ENCODE data around the gene MRPL16.
A peak's percentile ranks its signal among the peaks of the same experiment; 100 is the strongest.

MRPL16 gene

GRCh38 chr11:59814021-59814420 lies 3.4 kb upstream of the MRPL16 start:
- Histone ChIP-seq H3K4me2 (ENCODE audit: insufficient read depth, low read length) (peak overlapping the region; percentile 50), H4K20me1 (ENCODE audit: insufficient read depth, low read length) (no peaks in the 10 kb centered on the region), H3K27ac (ENCODE audit: low read length) (peak overlapping the region; percentile 73), H3K4me3 (ENCODE audit: low read depth in 1 of 2, low read length in 2 of 2) (peak overlapping the region in 1 of 2 experiments; percentile 27; a peak in 1 of 4 replicates), H3K9ac (ENCODE audit: low read depth, low read length) (peak overlapping the region; percentile 44; the same call in 1 of the 2 replicates), H3K79me2 (ENCODE audit: insufficient read depth, low read length) (peaks cover 22% of the 10 kb centered on the region), H2AFZ (ENCODE audit: low read depth, low read length) (peak overlapping the region; percentile 70), H3K36me3 (ENCODE audit: insufficient read depth, low read length) (peaks cover 5% of the 10 kb centered on the region; the same call in 1 of the 2 replicates), H3K9me3 (ENCODE audit: insufficient read depth, low read length, severe bottlenecking) (peaks cover 2% of the 10 kb centered on the region), H3K4me1 (ENCODE audit: insufficient read depth, low read length) (peaks cover 64% of the 10 kb centered on the region), H3K27me3 (ENCODE audit: insufficient read depth, low read length, poor library complexity) (no peaks in the 10 kb centered on the region)
- ATAC-seq (ENCODE audit: insufficient read depth, low read depth): no peak
- DNase-seq: no peak
- TF ChIP-seq CTCF (IDR thresholded peaks at IDR 0.05; ENCODE audit: borderline replicate concordance, extremely low read depth, low read length, poor library complexity, severe bottlenecking): no peak
- no peak for TF ChIP-seq EZH2 (IDR thresholded peaks at IDR 0.05; ENCODE audit: borderline replicate concordance, low read depth, low read length, severe bottlenecking)

- H3K4me2 ChIP-seq (ENCODE audit: insufficient read depth, low read length): peak overlapping the region; percentile 50
Measured at GRCh38 chr11:59813364-59813763, 2.8 kb upstream of the MRPL16 start.

GRCh38 chr11:59812220-59812619 lies 1.6 kb upstream of the MRPL16 start:
- peaks cover 23% of the 10 kb centered on the region for H3K36me3 ChIP-seq (ENCODE audit: insufficient read depth, low read length)
- peaks cover 52% of the 10 kb centered on the region for H3K4me1 ChIP-seq (ENCODE audit: insufficient read depth, low read length)
- H3K4me2 ChIP-seq (ENCODE audit: insufficient read depth, low read length): no peak overlapping the region
- TF ChIP-seq CTCF (IDR thresholded peaks at IDR 0.05; ENCODE audit: borderline replicate concordance, extremely low read depth, low read length, poor library complexity, severe bottlenecking): no peak
- no peak for TF ChIP-seq EZH2 (IDR thresholded peaks at IDR 0.05; ENCODE audit: borderline replicate concordance, low read depth, low read length, severe bottlenecking)
- no peak overlapping the region for H3K27ac ChIP-seq (ENCODE audit: low read length)
- DNase-seq: no peak
- H2AFZ ChIP-seq (ENCODE audit: low read depth, low read length): no peak overlapping the region
- ATAC-seq (ENCODE audit: insufficient read depth, low read depth): no peak
- peaks cover 2% of the 10 kb centered on the region for H3K9me3 ChIP-seq (ENCODE audit: insufficient read depth, low read length, severe bottlenecking)
- no peaks in the 10 kb centered on the region for H3K27me3 ChIP-seq (ENCODE audit: insufficient read depth, low read length, poor library complexity)
- H3K79me2 ChIP-seq (ENCODE audit: insufficient read depth, low read length): peaks cover 27% of the 10 kb centered on the region
- no peaks in the 10 kb centered on the region for H4K20me1 ChIP-seq (ENCODE audit: insufficient read depth, low read length)
- no peak overlapping the region for H3K9ac ChIP-seq (ENCODE audit: low read depth, low read length)
- H3K4me3 ChIP-seq (ENCODE audit: low read depth in 1 of 2, low read length in 2 of 2): no peak overlapping the region

More at GRCh38 chr11:59813364-59813763, 2.8 kb upstream of the MRPL16 start:
- Histone ChIP-seq H3K9ac (ENCODE audit: low read depth, low read length) (peak overlapping the region; percentile 32; the same call in 1 of the 2 replicates), H3K36me3 (ENCODE audit: insufficient read depth, low read length) (peaks cover 12% of the 10 kb centered on the region), H3K27ac (ENCODE audit: low read length) (peak overlapping the region; percentile 66), H4K20me1 (ENCODE audit: insufficient read depth, low read length) (no peaks in the 10 kb centered on the region), H3K9me3 (ENCODE audit: insufficient read depth, low read length, severe bottlenecking) (peaks cover 2% of the 10 kb centered on the region), H3K4me3 (ENCODE audit: low read depth in 1 of 2, low read length in 2 of 2) (peak overlapping the region in 1 of 2 experiments; percentile 28; a peak in 1 of 4 replicates), H3K79me2 (ENCODE audit: insufficient read depth, low read length) (peaks cover 27% of the 10 kb centered on the region), H3K27me3 (ENCODE audit: insufficient read depth, low read length, poor library complexity) (no peaks in the 10 kb centered on the region), H2AFZ (ENCODE audit: low read depth, low read length) (peak overlapping the region; percentile 70; the same call in 1 of the 2 replicates), H3K4me1 (ENCODE audit: insufficient read depth, low read length) (peaks cover 64% of the 10 kb centered on the region)
- DNase-seq (no peak), ATAC-seq (ENCODE audit: insufficient read depth, low read depth) (no peak)
- TF ChIP-seq CTCF (IDR thresholded peaks at IDR 0.05; ENCODE audit: borderline replicate concordance, extremely low read depth, low read length, poor library complexity, severe bottlenecking) (no peak), EZH2 (IDR thresholded peaks at IDR 0.05; ENCODE audit: borderline replicate concordance, low read depth, low read length, severe bottlenecking) (no peak)

Data from DND-41 (cell line).